ENCODE results near the gene S1PR5.
A peak's percentile ranks its signal among the peaks of the same experiment; 100 is the strongest.
"Not testable (repeated sequence)": the region's sequence is repeated elsewhere in the genome, so short reads cannot be mapped to it uniquely, and the experiment has no call there.

Gene S1PR5

DNA sequence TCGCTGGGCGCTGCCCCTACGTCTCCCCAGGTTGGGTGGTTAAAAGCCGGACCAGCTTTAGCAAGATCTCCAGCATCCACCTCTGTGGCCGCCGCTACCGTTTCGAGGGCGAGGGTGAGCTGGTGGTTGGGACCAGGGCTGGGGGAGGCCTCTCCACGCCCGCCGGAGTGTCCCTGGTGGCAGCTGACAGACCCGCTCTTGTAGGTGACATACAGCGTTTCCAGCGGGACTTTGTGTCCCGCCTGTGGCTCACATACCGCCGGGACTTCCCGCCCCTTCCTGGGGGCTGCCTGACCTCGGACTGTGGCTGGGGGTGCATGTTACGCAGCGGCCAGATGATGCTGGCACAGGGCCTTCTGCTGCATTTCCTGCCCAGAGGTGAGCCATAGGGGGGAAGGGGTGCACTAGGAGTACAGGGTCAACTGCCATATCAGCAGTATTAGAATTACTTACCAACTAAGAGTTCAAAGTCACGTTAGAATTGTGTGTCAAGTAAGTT lies 27.6 kb upstream of the S1PR5 start:
- peak in 1 of 56 donors; percentile 6 for DNase-seq

DNA sequence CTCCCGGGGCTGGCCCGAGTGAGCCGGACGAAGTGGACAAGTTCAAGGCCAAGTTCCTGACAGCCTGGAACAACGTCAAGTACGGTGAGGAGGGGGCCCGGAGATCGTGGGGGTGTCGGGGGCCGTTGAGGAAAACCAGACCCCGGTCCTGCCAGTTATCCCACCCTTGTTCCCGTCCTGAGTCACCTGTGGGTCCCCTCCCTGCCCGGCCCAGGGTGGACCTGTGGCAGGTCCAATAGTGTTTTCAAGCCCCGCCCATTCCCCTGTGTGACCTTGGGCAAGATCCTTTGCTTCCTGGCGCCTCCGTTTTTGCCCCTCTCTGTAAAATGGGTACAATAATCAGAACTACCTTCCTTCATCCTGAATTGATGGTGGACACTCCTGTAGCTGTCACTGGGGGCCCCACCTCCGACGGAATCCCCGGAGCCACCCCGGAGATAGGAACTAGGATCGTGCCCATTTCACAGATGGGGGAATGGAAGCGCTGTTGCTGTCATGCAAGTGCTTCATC lies 27.1 kb upstream of the S1PR5 start:
- peak in 2 of 56 donors; percentile 3 to 25 for DNase-seq

GRCh38 chr19:10543420-10544241 lies 26.4 kb upstream of the S1PR5 start, which contains the start of gene ATG4D:
ATG4D (plus strand) TSS chr19:10543904; CDS start chr19:10544091, 187 bp downstream.
- peak in 52 of 56 donors; percentile 23 to 93 (median 69) for DNase-seq

GRCh38 chr19:10543059-10543419 lies 25.8 kb upstream of the S1PR5 start:
- no peak for DNase-seq

DNA sequence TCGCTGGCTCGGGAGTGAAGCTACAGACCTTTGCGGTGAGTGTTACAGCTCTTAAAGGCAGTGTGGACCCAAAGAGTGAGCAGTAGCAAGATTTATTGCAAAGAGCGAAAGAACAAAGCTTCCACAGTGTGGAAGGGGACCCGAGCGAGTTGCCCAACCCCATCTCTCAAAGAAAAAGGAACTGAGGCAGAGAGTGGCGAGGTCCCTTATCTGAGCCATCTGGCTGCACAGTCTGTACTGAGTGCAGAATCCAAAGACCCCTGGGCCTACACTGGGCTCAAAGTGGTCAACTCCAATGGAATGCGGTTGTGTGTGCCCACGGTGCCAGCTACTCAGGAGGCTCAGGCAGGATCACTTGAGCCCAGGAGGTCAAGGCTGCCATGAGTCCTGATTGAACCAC lies 21.8 kb upstream of the S1PR5 start:
- not testable (repeated sequence) for DNase-seq

DNA sequence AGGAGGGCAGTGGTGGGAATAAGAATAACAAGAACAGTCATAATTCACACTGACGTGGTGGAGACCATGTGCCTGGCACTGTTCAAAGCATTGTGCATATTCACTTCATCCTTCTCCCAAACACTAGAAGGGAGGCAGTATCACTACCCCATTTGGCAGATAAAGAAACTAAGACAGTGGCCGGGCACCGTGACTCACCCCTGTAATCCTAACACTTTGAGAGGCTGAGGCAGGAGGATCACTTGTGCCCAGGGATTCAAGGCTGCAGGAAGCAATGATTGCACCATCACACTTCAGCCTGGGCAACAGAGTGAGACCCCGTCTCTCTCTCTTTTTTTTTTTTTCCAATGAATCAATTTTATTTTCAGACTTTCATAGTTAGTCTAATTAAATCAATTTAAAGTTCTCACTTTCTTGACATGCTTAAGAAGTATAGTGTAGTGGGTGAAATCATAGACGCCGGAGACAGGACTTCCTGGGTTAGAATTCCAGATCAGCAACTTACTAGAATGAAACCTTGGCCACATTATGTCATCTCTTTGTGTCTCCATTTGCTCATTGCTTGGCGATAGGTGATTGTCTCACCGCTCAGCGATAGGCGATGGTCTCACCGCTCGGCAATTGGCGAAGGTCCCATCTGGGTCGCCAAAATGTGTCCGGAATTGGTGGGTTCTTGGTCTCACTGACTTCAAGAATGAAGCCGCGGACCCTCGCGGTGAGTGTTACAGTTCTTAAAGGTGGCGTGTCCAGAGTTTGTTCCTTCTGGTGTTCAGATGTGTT lies 21.1 kb upstream of the S1PR5 start:
- DNase-seq = no peak

- no peak for DNase-seq
Observed at GRCh38 chr19:10537668-10538067, 20.4 kb upstream of the S1PR5 start.

DNA sequence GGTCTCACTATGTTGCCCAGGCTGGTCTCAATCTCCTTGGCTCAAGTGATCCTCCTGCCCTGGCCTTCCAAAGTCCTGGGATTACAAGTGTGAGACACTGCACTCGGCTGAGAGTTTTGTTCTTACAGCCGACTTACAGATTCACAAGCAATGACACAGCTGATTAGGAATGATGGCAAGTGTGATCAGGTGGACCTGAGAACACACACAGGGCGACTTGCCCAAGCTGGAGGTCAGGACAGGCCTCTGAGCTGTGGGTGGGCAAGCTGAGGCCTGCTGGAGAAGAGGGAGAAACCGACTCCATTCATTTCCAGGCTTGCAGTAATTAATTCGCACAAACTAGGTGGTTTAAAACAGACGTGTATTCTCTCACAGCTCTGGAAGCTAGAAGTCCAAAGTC lies 18.4 kb upstream of the S1PR5 start:
- DNase-seq = no peak

GRCh38 chr19:10533646-10534386 lies 16.6 kb upstream of the S1PR5 start:
- no peak for DNase-seq

DNA sequence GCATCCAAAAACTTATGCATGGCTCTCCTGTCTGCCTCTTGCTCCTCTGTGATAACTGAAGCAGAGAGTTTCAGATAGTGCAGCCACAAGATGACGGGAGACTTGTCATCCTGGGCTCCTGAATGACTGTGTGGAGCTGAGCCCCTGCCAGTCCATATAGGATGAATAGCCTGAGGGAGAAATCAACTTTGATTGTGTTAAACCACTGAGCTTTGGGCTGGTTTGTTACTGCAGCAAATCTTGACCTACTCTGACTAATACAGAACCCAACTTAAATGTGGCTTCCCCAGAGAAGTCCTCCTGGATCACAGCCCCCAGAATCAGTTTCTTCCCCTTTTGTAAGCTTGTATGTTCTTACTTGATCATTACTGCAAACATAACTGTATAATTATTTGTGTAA lies 15.2 kb upstream of the S1PR5 start:
- no peak for DNase-seq

DNA sequence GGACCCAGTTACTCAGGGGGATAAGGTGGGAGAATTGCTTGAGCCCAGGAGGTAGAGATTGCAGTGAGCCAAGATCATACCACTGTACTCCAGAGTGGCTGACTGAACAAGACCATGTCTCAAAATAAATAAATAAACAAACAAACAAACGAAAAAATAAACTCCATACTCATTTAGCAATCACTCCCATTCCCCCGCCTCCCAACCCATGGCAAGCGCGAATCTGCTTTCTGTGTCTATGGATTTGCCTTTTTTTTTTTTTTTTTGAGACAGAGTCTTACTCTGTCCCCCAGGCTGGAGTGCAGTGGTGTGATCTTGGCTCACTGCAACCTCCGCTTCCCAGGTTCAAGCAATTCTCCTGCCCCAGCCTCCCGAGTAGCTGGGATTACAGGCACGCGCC lies 9.6 kb upstream of the S1PR5 start:
- DNase-seq = not testable (repeated sequence)

GRCh38 chr19:10525636-10526035 lies 8.4 kb upstream of the S1PR5 start:
- DNase-seq = no peak

DNA sequence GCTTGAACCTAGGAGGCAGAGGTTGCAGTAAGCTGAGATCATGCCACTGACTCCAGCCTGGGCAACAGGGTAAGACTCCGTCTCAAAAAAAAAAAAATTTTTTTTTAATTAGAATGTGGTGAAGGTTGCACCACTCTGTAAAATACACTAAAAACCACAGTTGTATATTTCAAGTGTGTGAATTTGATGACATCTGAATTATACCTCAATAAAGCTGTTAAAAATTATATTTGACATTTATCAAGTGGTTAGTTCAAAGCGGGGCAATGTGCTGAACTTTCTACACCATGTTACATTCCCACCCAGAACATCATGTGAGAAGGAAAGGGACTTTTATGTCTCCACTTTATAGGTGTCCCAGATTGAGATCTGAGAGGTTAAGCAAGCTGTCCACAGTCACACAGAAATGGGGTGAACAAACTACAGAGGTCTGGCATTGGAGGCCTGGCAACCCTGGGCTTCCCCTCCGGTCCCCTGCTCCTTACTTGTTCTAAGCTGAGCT lies 5.9 kb upstream of the S1PR5 start:
- no peak for DNase-seq

DNA sequence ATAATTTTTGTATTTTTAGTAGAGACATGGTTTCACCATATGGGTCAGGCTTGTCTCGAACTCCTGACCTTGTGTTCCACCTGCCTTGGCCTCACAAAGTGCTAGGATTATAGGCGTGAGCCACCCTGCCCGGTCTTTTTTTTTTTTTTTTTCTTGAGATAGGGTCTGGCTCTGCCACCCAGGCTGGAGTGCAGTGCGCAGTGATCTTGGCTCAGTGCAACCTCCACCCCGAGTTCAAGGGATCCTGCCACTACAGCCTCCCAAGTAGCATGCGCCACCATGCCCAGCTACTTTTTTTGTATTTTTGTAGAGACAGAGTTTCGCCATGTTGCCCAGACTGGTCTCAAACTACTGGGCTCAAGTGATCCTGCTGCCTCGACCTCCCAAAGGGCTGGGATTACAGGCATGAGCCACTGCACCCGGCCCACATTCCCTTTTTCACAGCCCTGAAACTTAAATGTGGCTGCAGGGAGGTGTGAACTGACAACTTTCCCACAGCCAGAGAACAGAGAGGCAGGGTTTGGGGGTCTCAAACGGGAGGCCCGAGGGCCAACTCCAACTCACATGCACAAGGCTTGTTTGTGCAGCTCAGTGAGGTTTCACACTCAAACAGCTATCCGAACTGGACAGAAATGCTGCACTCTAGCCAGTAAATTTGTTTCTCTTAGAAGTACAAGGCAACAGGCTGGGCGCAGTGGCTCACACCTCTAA lies 4.4 kb upstream of the S1PR5 start:
- no peak for DNase-seq

- no peak for DNase-seq
Observed at GRCh38 chr19:10520652-10521318, 3.5 kb upstream of the S1PR5 start.

DNA sequence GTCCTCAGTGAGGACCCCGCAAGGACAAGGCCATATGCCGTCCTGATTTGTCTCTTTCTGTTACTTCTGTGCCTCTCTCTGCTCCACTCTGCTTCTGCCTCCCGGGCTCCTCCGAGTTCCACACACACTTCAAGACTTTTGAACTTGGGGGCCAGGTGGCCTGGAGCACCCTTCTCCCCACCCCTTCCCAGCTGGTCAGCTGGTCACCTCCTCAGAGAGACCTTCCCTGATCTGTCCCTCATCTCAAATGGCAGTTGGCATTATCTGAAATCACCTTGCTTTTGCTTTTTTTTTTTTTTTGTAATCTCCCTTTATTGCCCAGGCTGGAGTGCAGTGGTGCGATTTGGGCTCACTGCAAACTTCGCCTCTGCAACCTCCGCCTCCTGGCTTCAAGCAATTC lies 2.2 kb upstream of the S1PR5 start:
- DNase-seq = no peak

- peak in 22 of 56 donors; percentile 9 to 50 (median 36) for DNase-seq
Observed at GRCh38 chr19:10518444-10519361, 1.5 kb upstream of the S1PR5 start.

DNA sequence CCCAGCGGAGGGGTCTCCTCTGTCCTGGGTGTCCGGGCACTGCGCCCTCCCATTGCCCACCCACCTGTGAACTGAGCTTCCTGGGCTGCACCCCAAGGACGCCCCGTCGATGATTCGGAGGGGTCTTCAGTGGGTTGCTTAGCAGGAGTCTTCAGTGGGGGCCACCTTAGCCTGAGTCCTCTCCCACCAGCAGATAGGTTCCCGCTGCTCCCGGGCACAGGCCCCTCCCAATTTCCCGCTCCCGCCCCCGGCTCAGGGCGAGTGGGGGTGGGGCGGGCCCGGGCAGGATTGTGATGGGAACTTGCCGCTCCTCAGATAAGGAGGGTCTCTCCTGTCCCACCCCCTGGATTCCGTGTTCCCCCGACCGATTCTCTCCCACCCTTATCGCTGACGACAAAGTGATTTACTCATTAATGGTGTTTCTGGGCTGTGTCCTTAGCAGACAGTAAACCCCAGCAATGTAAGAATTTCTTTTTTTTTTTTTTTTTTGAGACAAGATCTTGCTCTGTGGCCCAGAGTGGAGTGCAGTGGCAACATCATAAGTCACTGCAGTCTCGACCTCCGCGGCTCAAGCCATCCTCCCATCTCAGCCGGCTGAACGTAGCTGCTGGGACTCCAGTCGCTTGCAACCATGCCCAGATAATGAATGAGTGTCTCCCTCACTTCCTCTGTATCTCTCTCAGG lies 655 bp upstream of the S1PR5 start:
- peak in 37 of 56 donors; percentile 5 to 85 (median 70) for DNase-seq
